ENCODE measurements around the gene CTDSP2.
A peak's percentile ranks its signal among the peaks of the same experiment; 100 is the strongest.

The CTDSP2 gene

GRCh38 chr12:57811028-57811755, 35.3 kb downstream of the CTDSP2 start:
- TF ChIP-seq TEAD4 (IDR thresholded peaks at IDR 0.05) (no peak), CREB1 (IDR thresholded peaks at IDR 0.05; ENCODE audit: low read depth) (no peak), REST (IDR thresholded peaks at IDR 0.05; ENCODE audit: low read depth) (no peak), TAF1 (IDR thresholded peaks at IDR 0.05; ENCODE audit: low read depth) (no peak), TCF12 (IDR thresholded peaks at IDR 0.05; ENCODE audit: low read depth) (no peak), ZBTB7A (IDR thresholded peaks at IDR 0.05; ENCODE audit: low read depth) (no peak), RAD21 (IDR thresholded peaks at IDR 0.05; ENCODE audit: low read depth) (no peak), CEBPB (IDR thresholded peaks at IDR 0.05) (no peak), EP300 (IDR thresholded peaks at IDR 0.05; ENCODE audit: borderline replicate concordance) (no peak), NFIC (IDR thresholded peaks at IDR 0.05) (no peak), MAX (IDR thresholded peaks at IDR 0.05) (no peak)

GRCh38 chr12:57810450-57810849, 36.1 kb downstream of the CTDSP2 start:
- TF ChIP-seq YY1 (IDR thresholded peaks at IDR 0.05; ENCODE audit: low read depth), result no peak
- no peak for TF ChIP-seq EGR1 (IDR thresholded peaks at IDR 0.05)
- TF ChIP-seq RAD21 (IDR thresholded peaks at IDR 0.05; ENCODE audit: low read depth), result no peak
- TF ChIP-seq CREB1 (IDR thresholded peaks at IDR 0.05; ENCODE audit: low read depth), result no peak
- TF ChIP-seq TEAD4 (IDR thresholded peaks at IDR 0.05), result no peak
- TF ChIP-seq NFIC (IDR thresholded peaks at IDR 0.05), result peak; percentile 75

- no peak for TF ChIP-seq ZBTB7A (IDR thresholded peaks at IDR 0.05; ENCODE audit: low read depth)
Measured at GRCh38 chr12:57809425-57809824, 37.1 kb downstream of the CTDSP2 start.

- no peak for TF ChIP-seq TEAD4 (IDR thresholded peaks at IDR 0.05)
- no peak for TF ChIP-seq ZBTB7A (IDR thresholded peaks at IDR 0.05; ENCODE audit: low read depth)
- TF ChIP-seq CEBPB (IDR thresholded peaks at IDR 0.05), result no peak
- no peak for TF ChIP-seq USF1 (IDR thresholded peaks at IDR 0.05)
- no peak for TF ChIP-seq NFIC (IDR thresholded peaks at IDR 0.05)
- no peak for TF ChIP-seq YY1 (IDR thresholded peaks at IDR 0.05; ENCODE audit: low read depth)
- no peak for TF ChIP-seq MAX (IDR thresholded peaks at IDR 0.05)
- TF ChIP-seq RAD21 (IDR thresholded peaks at IDR 0.05; ENCODE audit: low read depth), result no peak
- no peak for TF ChIP-seq REST (IDR thresholded peaks at IDR 0.05; ENCODE audit: low read depth)
- TF ChIP-seq EP300 (IDR thresholded peaks at IDR 0.05; ENCODE audit: borderline replicate concordance), result no peak
- no peak for TF ChIP-seq EGR1 (IDR thresholded peaks at IDR 0.05)
- no peak for TF ChIP-seq CREB1 (IDR thresholded peaks at IDR 0.05; ENCODE audit: low read depth)
- TF ChIP-seq FOXM1 (IDR thresholded peaks at IDR 0.05; ENCODE audit: borderline replicate concordance, low read depth), result no peak
- no peak for TF ChIP-seq TAF1 (IDR thresholded peaks at IDR 0.05; ENCODE audit: low read depth)
- TF ChIP-seq TCF12 (IDR thresholded peaks at IDR 0.05; ENCODE audit: low read depth), result no peak
Measured at GRCh38 chr12:57808351-57808750, 38.2 kb downstream of the CTDSP2 start.

- TF ChIP-seq EGR1 (IDR thresholded peaks at IDR 0.05), result no peak
- no peak for TF ChIP-seq EP300 (IDR thresholded peaks at IDR 0.05; ENCODE audit: borderline replicate concordance)
- no peak for TF ChIP-seq NFIC (IDR thresholded peaks at IDR 0.05)
- TF ChIP-seq CEBPB (IDR thresholded peaks at IDR 0.05), result no peak
Measured at GRCh38 chr12:57807285-57807684, 39.2 kb downstream of the CTDSP2 start.

GRCh38 chr12:57806677-57807076, 39.9 kb downstream of the CTDSP2 start:
- TF ChIP-seq FOXM1 (IDR thresholded peaks at IDR 0.05; ENCODE audit: borderline replicate concordance, low read depth) (no peak), EP300 (IDR thresholded peaks at IDR 0.05; ENCODE audit: borderline replicate concordance) (no peak), CEBPB (IDR thresholded peaks at IDR 0.05) (no peak), REST (IDR thresholded peaks at IDR 0.05; ENCODE audit: low read depth) (no peak), RAD21 (IDR thresholded peaks at IDR 0.05; ENCODE audit: low read depth) (no peak), YY1 (IDR thresholded peaks at IDR 0.05; ENCODE audit: low read depth) (no peak), ZBTB7A (IDR thresholded peaks at IDR 0.05; ENCODE audit: low read depth) (no peak)

All from Ishikawa (cell line).